Stomach (tissue), 9 donors: Measurements from ENCODE around the gene SLC35G1. TPM values are rescaled to one million over a fixed set of nuclear protein-coding genes. Genes with fewer than 3 reads are reported as not detected.

Experiments used
- DNase-seq, 2 donors: peaks; one replicate each; pipeline versions ENCODE4 v3.0.0 to v3.0.0-alpha.2; 2013 to 2019
- H3K27ac ChIP-seq, 5 donors: fragments of 200-600 bp in 4 of 5; sonication (generic) in 4 of 5; one replicate each; pipeline ENCODE4 v1.5.1; 2013 to 2019; ENCODE audit warnings: mild to moderate bottlenecking in 1 of 5, moderate library complexity in 1 of 5
- H3K27me3 ChIP-seq, 3 donors: fragments of 200-600 bp; sonication (generic); one replicate each; pipeline ENCODE4 v1.5.1; 2017 to 2019; ENCODE audit warnings: mixed run types in 1 of 3
- H3K36me3 ChIP-seq, 4 donors: fragments of 200-600 bp; sonication (generic); 1 replicate in 3 of 4; 2 replicates in 1 of 4; pipeline ENCODE4 v1.5.1; 2016 to 2019
- H3K4me1 ChIP-seq, 4 donors: fragments of 200-600 bp; sonication (generic); one replicate each; pipeline ENCODE4 v1.5.1; 2016 to 2019
- H3K4me3 ChIP-seq, 4 donors: fragments of 200-600 bp; sonication (generic) in 3 of 4; one replicate each; pipeline ENCODE4 v1.5.1; 2016 to 2019; ENCODE audit warnings: mild to moderate bottlenecking in 1 of 4
- H3K9me3 ChIP-seq, 4 donors: fragments of 200-600 bp; sonication (generic); one replicate each; pipeline ENCODE4 v1.5.1; 2016 to 2019
- CTCF ChIP-seq, 7 experiments: fragments of 450-650 bp in 4 of 7; fragments of 200-600 bp in 3 of 7; sonication (generic) in 3 of 7; IDR thresholded peaks; one replicate each; pipeline ENCODE4 v1.5.1; 2016 to 2019; ENCODE audit warnings: antibody characterized with exemption in 7 of 7, control low read depth in 2 of 7, mild to moderate bottlenecking in 1 of 7
- EP300 ChIP-seq: sonication (generic); formaldehyde crosslinking; IDR thresholded peaks from one replicate; pipeline ENCODE4 v1.6.1; 2017; ENCODE audit warnings: antibody characterized with exemption
- POLR2A ChIP-seq, 4 donors: fragments of 450-650 bp; IDR thresholded peaks; one replicate each; pipeline ENCODE4 v1.6.1; 2016; ENCODE audit warnings: antibody characterized with exemption in 4 of 4, control low read depth in 2 of 4, mild to moderate bottlenecking in 1 of 4, moderate library complexity in 1 of 4
- POLR2AphosphoS5 ChIP-seq, 3 donors: sonication (generic); formaldehyde crosslinking; IDR thresholded peaks; one replicate each; pipeline ENCODE4 v1.6.1; 2016; ENCODE audit warnings: antibody characterized with exemption in 3 of 3
- WGBS, 5 donors: extraction: QIAGEN DNeasy Blood & Tissue Kit in 3 of 5; methylation state at CpG; one replicate each; pipeline versions ENCODE4 v1.1.5 to v1.1.7; 2013 to 2018; 5-methylcytosine and 5-hydroxymethylcytosine counted together
- intact Hi-C: fragments of 100-400 bp; cut with DNase I; formaldehyde crosslinking; loops from one replicate; pipeline ENCODE4 v1.15.1; 2023; ENCODE audit warnings: low total_unique reads
- polyA plus RNA-seq, 3 donors: library from polyadenylated mRNA; stranded (reverse); fragments of 200-250 nt; gene quantifications; one replicate each; pipeline ENCODE4 v1.2.3, GENCODE V29; 2013
- total RNA-seq, 5 donors: library from RNA; depleted of rRNA; stranded (reverse); fragments of >200 nt; gene quantifications; one replicate each; pipeline versions ENCODE4 v1.1.0 to v1.2.3, GENCODE V29; 2014 to 2016
- donor health status: healthy with polysubstance abuse.
- donor health status: Bipolar disorder and iron deficiency.
- donor health status: healthy.

SLC35G1 gene
- total and polyA plus RNA-seq, 8 donors, result 1.8 to 13.8 (median 4.5) TPM

DNA sequence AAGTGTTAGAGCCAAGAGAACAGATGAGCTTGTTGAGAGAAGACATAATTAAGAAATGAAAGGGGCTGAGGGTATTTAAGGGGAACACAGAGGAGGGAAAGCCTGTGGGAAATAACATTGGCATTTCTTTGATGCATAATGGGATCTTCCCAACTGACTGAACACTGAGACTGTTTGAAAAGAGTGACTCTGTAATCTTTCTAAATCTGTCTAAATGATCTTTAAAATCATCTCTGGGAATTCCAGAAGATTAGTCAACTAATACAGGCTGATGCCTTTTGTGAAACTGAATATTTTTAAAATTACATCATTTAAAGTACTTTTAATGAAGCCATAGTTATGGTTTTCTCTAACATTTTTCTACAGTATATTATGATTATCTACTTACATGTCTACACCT lies 17.4 kb upstream of the SLC35G1 start:
- TF ChIP-seq POLR2AphosphoS5 (IDR thresholded peaks at IDR 0.05) (no peak), POLR2A (IDR thresholded peaks at IDR 0.05) (no peak)
- intact Hi-C loops, result no loop called here
- H3K9me3 ChIP-seq, result no peaks in the 10 kb centered on the region
- peaks cover 0 to 9% (median 3%) of the 10 kb centered on the region in 4 donors for H3K4me1 ChIP-seq
- H3K27ac ChIP-seq, result no peak overlapping the region
- no peaks in the 10 kb centered on the region for H3K27me3 ChIP-seq
- no peak for DNase-seq
- no peak overlapping the region for H3K4me3 ChIP-seq
- H3K36me3 ChIP-seq, result no peaks in the 10 kb centered on the region

GRCh38 chr10:93879273-93879672 lies 14.5 kb upstream of the SLC35G1 start:
- Histone ChIP-seq H3K4me3 (no peak overlapping the region), H3K9me3 (no peaks in the 10 kb centered on the region), H3K36me3 (no peaks in the 10 kb centered on the region), H3K27me3 (no peaks in the 10 kb centered on the region), H3K4me1 (no peaks in the 10 kb centered on the region), H3K27ac (no peak overlapping the region)
- no peak for DNase-seq
- no peak for TF ChIP-seq POLR2A (IDR thresholded peaks at IDR 0.05)
- TF ChIP-seq EP300, result no peak
- no peak for TF ChIP-seq CTCF (IDR thresholded peaks at IDR 0.05)
- no peak for TF ChIP-seq POLR2AphosphoS5 (IDR thresholded peaks at IDR 0.05)
- intact Hi-C loops, result no loop called here

GRCh38 chr10:93894516-93895378 lies 969 bp downstream of the SLC35G1 start:
- DNase-seq, result no peak
- Histone ChIP-seq H3K27me3 (no peaks in the 10 kb centered on the region), H3K36me3 (no peaks in the 10 kb centered on the region), H3K27ac (peak overlapping the region in 4 of 5 donors; percentile 65 to 82 (median 68)), H3K4me3 (peak overlapping the region; percentile 72 to 93 (median 84)), H3K9me3 (no peaks in the 10 kb centered on the region), H3K4me1 (peaks cover 0 to 23% (median 14%) of the 10 kb centered on the region in 4 donors)
- WGBS, 5 donors, result 36 to 38% (median 37%) methylated on average over 22 of the region's 22 CpGs
- intact Hi-C loops, result no loop called here
- TF ChIP-seq POLR2AphosphoS5 (IDR thresholded peaks at IDR 0.05), result no peak
- no peak for TF ChIP-seq EP300
- no peak for TF ChIP-seq CTCF (IDR thresholded peaks at IDR 0.05)
- TF ChIP-seq POLR2A (IDR thresholded peaks at IDR 0.05), result no peak

GRCh38 chr10:93897070-93897780 lies 3.4 kb downstream of the SLC35G1 start:
- Histone ChIP-seq H3K9me3 (no peaks in the 10 kb centered on the region), H3K27me3 (no peaks in the 10 kb centered on the region), H3K27ac (no peak overlapping the region), H3K4me1 (peaks cover 0 to 23% (median 14%) of the 10 kb centered on the region in 4 donors), H3K4me3 (no peak overlapping the region), H3K36me3 (peaks cover 0 to 4% (median 0%) of the 10 kb centered on the region in 4 donors)
- DNase-seq, result no peak
- TF ChIP-seq EP300, result no peak
- TF ChIP-seq CTCF (IDR thresholded peaks at IDR 0.05), result no peak
- no peak for TF ChIP-seq POLR2AphosphoS5 (IDR thresholded peaks at IDR 0.05)
- no peak for TF ChIP-seq POLR2A (IDR thresholded peaks at IDR 0.05)
- intact Hi-C loops, result no loop called here
- WGBS, 5 donors, result 65 to 84% (median 73%) methylated on average over 4 of the region's 4 CpGs
